Natural killer cell (primary cell): ENCODE results near the gene RNF150. TPM values are rescaled to one million over a fixed set of nuclear protein-coding genes. Genes with fewer than 3 reads are reported as not detected.

Experiments used
- ATAC-seq, 3 donors: fragments of 150-1000 bp in 2 of 3; fragments of 200-7000 bp in 1 of 3; cut with Tn5 transposase; 1 replicate in 1 of 3; 2 replicates in 2 of 3; pipeline ENCODE4 v1.10.0; 2021; ENCODE audit warnings: mild to moderate bottlenecking in 2 of 3, moderate library complexity in 2 of 3
- DNase-seq, 2 donors: peaks; one replicate each; pipeline versions ENCODE4 v3.0.0 to v3.0.0-alpha.2; 2013 to 2021; ENCODE audit warnings: mixed read lengths in 1 of 2
- H3K27ac ChIP-seq: one replicate; pipeline ENCODE4 v1.5.1; 2013; ENCODE audit warnings: mild to moderate bottlenecking, low read length
- H3K27me3 ChIP-seq: one replicate; pipeline ENCODE4 v1.6.1; 2013; ENCODE audit warnings: low read length; ENCODE audit not compliant: control insufficient read depth, insufficient read depth
- H3K36me3 ChIP-seq: one replicate; pipeline ENCODE4 v1.6.1; 2013; ENCODE audit warnings: low read length; ENCODE audit not compliant: control insufficient read depth, insufficient read depth
- H3K4me1 ChIP-seq: one replicate; pipeline ENCODE4 v1.6.1; 2013; ENCODE audit warnings: low read length; ENCODE audit not compliant: control insufficient read depth, insufficient read depth
- H3K4me3 ChIP-seq: one replicate; pipeline ENCODE4 v1.5.1; 2013; ENCODE audit warnings: low read length
- H3K9me3 ChIP-seq: one replicate; pipeline ENCODE4 v1.6.1; 2013; ENCODE audit warnings: low read length; ENCODE audit not compliant: control insufficient read depth, insufficient read depth
- H3K27ac Mint-ChIP-seq, 2 donors: one replicate each; pipeline ENCODE4 v1.8.0; 2022; ENCODE audit warnings: mild to moderate bottlenecking in 2 of 2, mixed read lengths in 2 of 2, moderate library complexity in 1 of 2
- H3K27me3 Mint-ChIP-seq, 2 donors: one replicate each; pipeline ENCODE4 v1.8.0; 2022; ENCODE audit warnings: low read depth in 2 of 2, mixed read lengths in 2 of 2
- H3K36me3 Mint-ChIP-seq: one replicate; pipeline ENCODE4 v1.8.0; 2022; ENCODE audit warnings: mixed read lengths
- H3K4me1 Mint-ChIP-seq, 2 donors: one replicate each; pipeline ENCODE4 v1.8.0; 2022; ENCODE audit warnings: mixed read lengths in 2 of 2
- H3K4me3 Mint-ChIP-seq: one replicate; pipeline ENCODE4 v1.8.0; 2022; ENCODE audit warnings: mild to moderate bottlenecking, moderate library complexity, mixed read lengths
- H3K9me3 Mint-ChIP-seq, 2 donors: one replicate each; pipeline ENCODE4 v1.8.0; 2022; ENCODE audit warnings: mixed read lengths in 2 of 2
- CTCF ChIP-seq: fragments of 200-600 bp; IDR thresholded peaks from one replicate; pipeline ENCODE4 v1.8.0; 2022; ENCODE audit warnings: antibody characterized with exemption
- WGBS: methylation state at CpG from one replicate; pipeline ENCODE4 v1.1.7; 2013; ENCODE audit warnings: missing lambda C conversion rate; ENCODE audit not compliant: insufficient coverage; 5-methylcytosine and 5-hydroxymethylcytosine counted together
- intact Hi-C: fragments of 100-400 bp; cut with micrococcal nuclease; formaldehyde crosslinking; loops from one replicate; pipeline ENCODE4 v1.14.2; 2022
- total RNA-seq, 4 donors: library from RNA; stranded (reverse); fragments of 120-200 nt in 1 of 4; gene quantifications; one replicate each; pipeline versions ENCODE4 v1.2.3 to v1.2.4, GENCODE V29; 2013 to 2022

RNF150 gene
- total RNA-seq, 3 donors from 2014 or later (not counting 1 experiment from before 2014, with no cell fraction given) = 0.09 TPM; not detected in 2

DNA sequence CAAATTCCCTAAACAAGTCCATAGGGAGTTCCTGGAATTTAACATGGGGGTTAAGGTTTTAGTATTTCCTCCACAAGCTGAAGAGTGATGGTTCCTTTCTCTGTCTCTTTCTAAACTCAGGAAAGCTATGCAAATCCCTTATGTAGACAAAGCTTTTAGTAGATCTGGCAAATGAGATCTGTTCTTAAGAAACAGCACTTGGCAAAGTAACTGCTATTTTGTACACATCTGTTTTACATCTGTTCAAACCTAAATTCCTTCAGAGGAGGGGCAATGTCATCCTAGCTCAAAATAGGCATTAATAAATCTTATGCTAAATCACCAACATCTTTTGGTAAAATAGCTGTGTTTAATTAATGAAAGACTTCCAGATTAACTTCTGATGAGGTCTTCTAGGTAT lies 239.3 kb downstream of the RNF150 start:
- Histone ChIP-seq H3K27me3 (no peaks in the 10 kb centered on the region), H3K27ac (no peak overlapping the region), H3K4me3 (no peak overlapping the region), H3K4me1 (no peaks in the 10 kb centered on the region), H3K9me3 (no peaks in the 10 kb centered on the region), H3K36me3 (no peaks in the 10 kb centered on the region)
- ATAC-seq (no peak), DNase-seq (no peak)
- H3K4me1 Mint-ChIP-seq = no peaks in the 10 kb centered on the region
- no peak for TF ChIP-seq CTCF
- no peak overlapping the region for H3K27ac Mint-ChIP-seq
- H3K4me3 Mint-ChIP-seq = no peak overlapping the region
- no peaks in the 10 kb centered on the region for H3K9me3 Mint-ChIP-seq
- no peaks in the 10 kb centered on the region for H3K36me3 Mint-ChIP-seq
- no peaks in the 10 kb centered on the region for H3K27me3 Mint-ChIP-seq
- intact Hi-C loops = no loop called here

DNA sequence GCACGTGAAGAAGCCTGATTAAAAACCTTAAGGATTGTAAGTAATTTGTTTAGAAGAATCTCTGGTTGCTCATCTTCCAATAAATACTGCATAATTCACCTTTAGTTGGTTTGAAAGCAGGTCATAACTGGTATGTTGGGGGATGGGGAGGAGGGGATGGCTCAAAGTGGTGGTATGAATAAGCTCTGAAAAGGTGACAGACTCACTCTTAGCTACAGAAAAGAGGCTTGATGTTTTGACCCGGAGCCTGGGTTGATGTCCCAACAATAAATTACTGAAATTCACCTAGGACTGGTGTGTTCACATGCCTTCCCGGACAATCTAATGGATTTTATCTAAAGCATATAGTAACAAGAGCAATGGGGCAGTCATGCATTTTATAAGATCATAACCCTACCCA lies 245.2 kb downstream of the RNF150 start:
- Histone ChIP-seq H3K27me3 (no peaks in the 10 kb centered on the region), H3K27ac (no peak overlapping the region), H3K36me3 (no peaks in the 10 kb centered on the region), H3K4me3 (no peak overlapping the region), H3K9me3 (no peaks in the 10 kb centered on the region), H3K4me1 (no peaks in the 10 kb centered on the region)
- Mint-ChIP-seq H3K4me3 (no peak overlapping the region), H3K27me3 (no peaks in the 10 kb centered on the region), H3K9me3 (peaks cover 0 to 3% of the 10 kb centered on the region in 2 donors), H3K36me3 (no peaks in the 10 kb centered on the region), H3K4me1 (no peaks in the 10 kb centered on the region), H3K27ac (no peak overlapping the region)
- intact Hi-C loops = no loop called here
- ATAC-seq = no peak
- DNase-seq = no peak
- TF ChIP-seq CTCF = no peak
- 100% methylated on average over 1 of the region's 3 CpGs for WGBS

- Mint-ChIP-seq H3K4me1 (no peaks in the 10 kb centered on the region), H3K36me3 (no peaks in the 10 kb centered on the region), H3K4me3 (no peak overlapping the region), H3K27me3 (no peaks in the 10 kb centered on the region), H3K27ac (no peak overlapping the region), H3K9me3 (peaks cover 0 to 3% of the 10 kb centered on the region in 2 donors)
- no CpG with 5 or more reads among the region's 2 CpGs for WGBS
- no peak for DNase-seq
- no peak overlapping the region for H3K4me3 ChIP-seq
- H3K9me3 ChIP-seq = no peaks in the 10 kb centered on the region
- TF ChIP-seq CTCF = no peak
- no peaks in the 10 kb centered on the region for H3K27me3 ChIP-seq
- H3K36me3 ChIP-seq = no peaks in the 10 kb centered on the region
- H3K4me1 ChIP-seq = no peaks in the 10 kb centered on the region
- intact Hi-C loops = no loop called here
- ATAC-seq = no peak
- no peak overlapping the region for H3K27ac ChIP-seq
Observed at GRCh38 chr4:140887467-140887866, 245.8 kb downstream of the RNF150 start.

GRCh38 chr4:140884431-140885058 lies 248.7 kb downstream of the RNF150 start:
- no peaks in the 10 kb centered on the region for H3K9me3 ChIP-seq
- no peaks in the 10 kb centered on the region for H3K4me1 ChIP-seq
- no peak overlapping the region for H3K27ac ChIP-seq
- no peaks in the 10 kb centered on the region for H3K36me3 Mint-ChIP-seq
- H3K9me3 Mint-ChIP-seq = peaks cover 0 to 7% of the 10 kb centered on the region in 2 donors
- intact Hi-C loops = no loop called here
- WGBS = 51% methylated on average over 3 of the region's 4 CpGs
- no peak overlapping the region for H3K27ac Mint-ChIP-seq
- no peak for TF ChIP-seq CTCF
- H3K27me3 ChIP-seq = no peaks in the 10 kb centered on the region
- H3K4me1 Mint-ChIP-seq = no peaks in the 10 kb centered on the region
- ATAC-seq (peak in 1 of 3 donors; percentile 45), DNase-seq (peak in 1 of 2 donors; percentile 38)
- H3K36me3 ChIP-seq = no peaks in the 10 kb centered on the region
- H3K4me3 Mint-ChIP-seq = no peak overlapping the region
- peaks cover 0 to 3% of the 10 kb centered on the region in 2 donors for H3K27me3 Mint-ChIP-seq
- H3K4me3 ChIP-seq = no peak overlapping the region
